HepG2 (cell line): ENCODE results near the gene MAVS. TPM values are rescaled to one million over a fixed set of nuclear protein-coding genes. Genes with fewer than 3 reads are reported as not detected.

ENCODE experiments used
- ASH2L ChIP-seq: fragments of 300-600, 200-600 bp; sonication (generic); IDR thresholded peaks from 2 replicates; pipeline ENCODE4 v1.7.0; 2017; ENCODE audit warnings: low read depth, mild to moderate bottlenecking, moderate library complexity, mixed read lengths, low read length; ENCODE audit not compliant: insufficient read length
- DNMT3B ChIP-seq: conservative IDR thresholded peaks from 2 replicates; pipeline ENCODE4 v1.6.1; 2016; ENCODE audit warnings: missing biosample characterization, control low read depth
- ELF1 ChIP-seq: sonication (generic); formaldehyde crosslinking; IDR thresholded peaks from 2 replicates; pipeline ENCODE4 v1.4.0; 2020; ENCODE audit warnings: missing genetic modification reagents
- GLI4 ChIP-seq: sonication (generic); formaldehyde crosslinking; IDR thresholded peaks from 2 replicates; pipeline ENCODE4 v1.5.1; 2020; ENCODE audit warnings: missing genetic modification reagents, mild to moderate bottlenecking, moderate library complexity, borderline replicate concordance
- KLF16 ChIP-seq, 2 experiments: sonication (generic) in 1 of 2; formaldehyde crosslinking in 1 of 2; IDR thresholded peaks; 2 replicates each; pipeline versions ENCODE4 v1.6.1 to v1.8.0; 2016 to 2023; ENCODE audit warnings: missing genetic modification reagents in 2 of 2, missing compliant biosample characterization in 1 of 2
- LCORL ChIP-seq, 2 experiments: fragments of 450-650 bp in 1 of 2; sonication (generic) in 1 of 2; formaldehyde crosslinking in 1 of 2; IDR thresholded peaks; 2 replicates each; pipeline versions ENCODE4 v1.5.0 to v1.6.1; 2017 to 2020; ENCODE audit warnings: antibody characterized with exemption in 1 of 2, missing genetic modification reagents in 1 of 2
- MEF2D ChIP-seq: sonication (generic); formaldehyde crosslinking; IDR thresholded peaks from 2 replicates; pipeline ENCODE4 v1.5.1; 2020; ENCODE audit warnings: mild to moderate bottlenecking, missing genetic modification reagents
- MXI1 ChIP-seq: IDR thresholded peaks from 3 replicates; pipeline ENCODE4 v1.6.1; 2012; ENCODE audit warnings: low read depth, low read length, inconsistent platforms, borderline replicate concordance
- PRDM10 ChIP-seq: sonication (generic); formaldehyde crosslinking; IDR thresholded peaks from 2 replicates; pipeline ENCODE4 v1.4.0; 2020; ENCODE audit warnings: low read depth, missing genetic modification reagents
- SAFB2 ChIP-seq: sonication (generic); formaldehyde crosslinking; IDR thresholded peaks from 2 replicates; pipeline ENCODE4 v1.5.1; 2020; ENCODE audit warnings: missing genetic modification reagents, low read depth, mild to moderate bottlenecking, borderline replicate concordance
- SOX13 ChIP-seq, 3 experiments: fragments of 450-650 bp in 1 of 3; sonication (generic) in 1 of 3; formaldehyde crosslinking in 1 of 3; IDR thresholded peaks in 2 of 3; conservative IDR thresholded peaks in 1 of 3; 2 replicates each; pipeline versions ENCODE4 v1.5.0 to v1.6.1; 2016 to 2020; ENCODE audit warnings: antibody characterized with exemption in 1 of 3, mild to moderate bottlenecking in 1 of 3, missing compliant biosample characterization in 1 of 3, missing genetic modification reagents in 1 of 3, moderate library complexity in 1 of 3
- YY1 ChIP-seq: IDR thresholded peaks from 2 replicates; pipeline ENCODE4 v1.6.1; 2011; ENCODE audit warnings: low read length, low read depth, moderate library complexity, mild to moderate bottlenecking; ENCODE audit not compliant: insufficient read depth, insufficient replicate concordance
- ZBTB7B ChIP-seq: sonication (generic); formaldehyde crosslinking; IDR thresholded peaks from 2 replicates; pipeline ENCODE4 v1.4.0; 2020; ENCODE audit warnings: missing genetic modification reagents
- ZIK1 ChIP-seq: sonication (generic); formaldehyde crosslinking; IDR thresholded peaks from 2 replicates; pipeline ENCODE4 v1.5.0; 2020; ENCODE audit warnings: mild to moderate bottlenecking, low read depth, missing genetic modification reagents, borderline replicate concordance
- ZMYM3 ChIP-seq: sonication (generic); formaldehyde crosslinking; IDR thresholded peaks from 2 replicates; pipeline ENCODE4 v1.5.1; 2020; ENCODE audit warnings: mild to moderate bottlenecking, missing genetic modification reagents
- ZNF101 ChIP-seq: sonication (generic); formaldehyde crosslinking; IDR thresholded peaks from 2 replicates; pipeline ENCODE4 v1.4.0; 2020; ENCODE audit warnings: mild to moderate bottlenecking, low read depth, missing genetic modification reagents, borderline replicate concordance
- ZNF121 ChIP-seq: sonication (generic); formaldehyde crosslinking; IDR thresholded peaks from 2 replicates; pipeline ENCODE4 v1.5.0; 2020; ENCODE audit warnings: mild to moderate bottlenecking, missing genetic modification reagents
- ZNF253 ChIP-seq: sonication (generic); formaldehyde crosslinking; IDR thresholded peaks from 2 replicates; pipeline ENCODE4 v1.8.0; 2022; ENCODE audit warnings: mild to moderate bottlenecking, missing genetic modification reagents, borderline replicate concordance
- ZNF484 ChIP-seq: sonication (generic); formaldehyde crosslinking; IDR thresholded peaks from 2 replicates; pipeline ENCODE4 v1.5.1; 2020; ENCODE audit warnings: mild to moderate bottlenecking, low read depth, missing genetic modification reagents, borderline replicate concordance
- ZNF567 ChIP-seq: sonication (generic); formaldehyde crosslinking; IDR thresholded peaks from 2 replicates; pipeline ENCODE4 v1.8.1; 2023; ENCODE audit warnings: mild to moderate bottlenecking, missing genetic modification reagents, borderline replicate concordance
- ZNF770 ChIP-seq: sonication (generic); formaldehyde crosslinking; IDR thresholded peaks from 2 replicates; pipeline ENCODE4 v1.5.0; 2020; ENCODE audit warnings: mild to moderate bottlenecking, missing genetic modification reagents
- ZNF879 ChIP-seq: sonication (generic); formaldehyde crosslinking; IDR thresholded peaks from 2 replicates; pipeline ENCODE4 v1.8.1; 2023; ENCODE audit warnings: missing genetic modification reagents
- polyA plus RNA-seq, 8 experiments: library from polyadenylated mRNA; depleted of rRNA in 3 of 8; stranded (reverse) in 7 of 8; unstranded in 1 of 8; fragments of >200 nt; fragmentation: Illumina TruSeq in 4 of 8; extraction: Trizol in 4 of 8; gene quantifications; 2 replicates each; pipeline versions ENCODE4 v1.2.1 to v1.2.3, GENCODE V29; 2011 to 2016; ENCODE audit warnings: low read depth in 4 of 8, missing spikeins in 1 of 8, mixed read lengths in 1 of 8; ENCODE audit not compliant: insufficient read depth in 1 of 8
- total RNA-seq, 5 experiments: library from RNA; depleted of rRNA; stranded (reverse); fragments of >200 nt; fragmentation: Illumina TruSeq; extraction: Trizol; gene quantifications; 2 replicates each; pipeline ENCODE4 v1.2.3, GENCODE V29; 2016; ENCODE audit warnings: low read depth in 1 of 5

The MAVS gene
- total and polyA plus RNA-seq, 2 of the 13 experiments (the other 11 are each of a cell fraction or from before 2014, with no cell fraction given) = 27.3 to 36.6 TPM

GRCh38 chr20:3812975-3813847 is 33.4 kb upstream of the MAVS start (continued):
- no peak for TF ChIP-seq PRDM10
- TF ChIP-seq ZNF484 (CRISPR knock-in tag) = no peak
- TF ChIP-seq KLF16 (CRISPR knock-in tag; IDR thresholded peaks at IDR 0.05) = 0 out of 4 replicates have a peak, but pooled peaks of 1 of the 2 experiments have one; percentile 15
- no peak for TF ChIP-seq GLI4 (CRISPR knock-in tag)
- no peak for TF ChIP-seq ZIK1 (CRISPR knock-in tag)
- peak; percentile 81 for TF ChIP-seq ZMYM3
- TF ChIP-seq ZNF770 (CRISPR knock-in tag) = peak; percentile 90
- TF ChIP-seq MXI1 = no peak
- no peak for TF ChIP-seq SAFB2 (CRISPR knock-in tag)
- TF ChIP-seq ZNF101 (CRISPR knock-in tag) = 0 out of 2 replicates have a peak, but pooled peaks have one; percentile 25
- TF ChIP-seq ZBTB7B (CRISPR knock-in tag) = no peak
- TF ChIP-seq ZNF253 (CRISPR knock-in tag) = no peak
- TF ChIP-seq DNMT3B (CRISPR knock-in tag) = no peak
- TF ChIP-seq ZNF121 (CRISPR knock-in tag) = peak; percentile 99
- no peak for TF ChIP-seq ZNF879 (CRISPR knock-in tag)
- no peak for TF ChIP-seq YY1
- TF ChIP-seq MEF2D (CRISPR knock-in tag) = no peak
- no peak for TF ChIP-seq ASH2L
- TF ChIP-seq LCORL (IDR thresholded peaks at IDR 0.05) = no peak
- no peak for TF ChIP-seq LCORL (CRISPR knock-in tag; IDR thresholded peaks at IDR 0.05)
- no peak for TF ChIP-seq ZNF567 (CRISPR knock-in tag)
- TF ChIP-seq ELF1 = no peak
- TF ChIP-seq SOX13 (IDR thresholded peaks at IDR 0.05) = no peak
- no peak for TF ChIP-seq SOX13 (CRISPR knock-in tag; conservative IDR thresholded peaks at IDR 0.05 in 1 of 2, IDR thresholded peaks at IDR 0.05 in 1 of 2)
